ENCODE data around the gene RBM7. TPM values are rescaled to one million over a fixed set of nuclear protein-coding genes. Genes with fewer than 3 reads are reported as not detected.

Gene RBM7
- total RNA-seq, 1 experiment from 2014 or later, result 28.2 TPM

DNA sequence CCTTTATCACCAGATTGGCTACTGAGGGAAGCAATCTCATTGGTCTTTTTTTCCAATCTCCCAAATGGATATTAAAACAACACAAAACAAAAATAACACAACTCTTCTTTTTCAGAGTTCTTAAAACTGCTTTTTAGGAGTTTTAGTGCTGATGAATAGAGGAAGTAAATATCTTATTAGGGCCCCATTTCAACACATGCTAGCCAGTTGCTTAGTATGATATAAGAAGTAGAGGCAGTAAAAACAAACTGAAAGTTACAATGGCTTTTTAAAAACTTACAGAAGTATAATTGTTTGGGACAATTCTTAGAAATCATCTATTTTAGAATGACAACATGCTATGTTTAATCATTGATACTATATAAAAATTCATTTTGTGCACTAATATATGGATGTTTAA lies 3.5 kb upstream of the RBM7 start:
- DNase-seq (ENCODE audit: low read depth), result no peak

GRCh38 chr11:114397349-114397982 lies 3.0 kb upstream of the RBM7 start:
- no peak for DNase-seq (ENCODE audit: low read depth)

- DNase-seq (ENCODE audit: low read depth), result no peak
Observed at GRCh38 chr11:114398303-114398920, 2.1 kb upstream of the RBM7 start.

- DNase-seq (ENCODE audit: low read depth), result no peak
Observed at GRCh38 chr11:114399490-114400215, 813 bp upstream of the RBM7 start.

DNA sequence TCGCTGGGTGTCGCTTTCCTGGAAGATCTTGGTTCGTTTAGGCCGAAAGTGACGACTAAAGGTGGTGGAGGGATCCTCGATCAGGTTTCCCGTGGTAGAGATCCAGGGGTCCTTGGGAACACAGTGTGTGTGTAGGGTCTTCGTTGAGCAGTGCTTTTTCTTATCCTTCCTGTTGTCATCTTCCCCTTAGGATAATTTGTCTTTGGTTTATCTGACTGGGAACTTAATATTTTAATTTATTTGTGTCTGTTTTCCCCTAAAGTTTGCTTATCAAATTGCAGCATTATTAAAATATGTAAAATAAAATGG lies 403 bp downstream of the RBM7 start:
- no peak for DNase-seq (ENCODE audit: low read depth)

- no peak for DNase-seq (ENCODE audit: low read depth)
Observed at GRCh38 chr11:114401311-114401710, 845 bp downstream of the RBM7 start.

GRCh38 chr11:114412946-114413345 lies 12.5 kb downstream of the RBM7 start:
- no peak for DNase-seq (ENCODE audit: low read depth)

DNA sequence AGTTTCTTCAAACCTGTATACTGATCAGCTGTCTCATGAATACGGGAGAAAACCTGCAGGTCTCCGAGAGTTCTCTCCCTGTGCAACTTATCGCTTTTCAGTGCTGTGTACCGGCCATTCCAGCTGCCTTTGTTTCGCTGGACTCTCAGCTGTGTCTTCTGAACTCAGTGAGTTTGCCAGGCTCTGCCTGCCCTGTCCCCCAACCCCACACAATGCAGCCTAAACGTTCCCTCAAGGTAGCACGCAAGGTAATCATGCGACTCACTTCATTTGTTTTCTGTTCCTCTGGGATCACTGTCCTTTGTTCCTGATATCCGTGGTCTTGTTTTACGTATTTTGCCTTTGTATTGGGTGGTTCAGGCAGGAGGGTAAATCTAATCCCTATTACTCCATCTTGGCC lies 13.5 kb downstream of the RBM7 start:
- no peak for DNase-seq (ENCODE audit: low read depth)

DNA sequence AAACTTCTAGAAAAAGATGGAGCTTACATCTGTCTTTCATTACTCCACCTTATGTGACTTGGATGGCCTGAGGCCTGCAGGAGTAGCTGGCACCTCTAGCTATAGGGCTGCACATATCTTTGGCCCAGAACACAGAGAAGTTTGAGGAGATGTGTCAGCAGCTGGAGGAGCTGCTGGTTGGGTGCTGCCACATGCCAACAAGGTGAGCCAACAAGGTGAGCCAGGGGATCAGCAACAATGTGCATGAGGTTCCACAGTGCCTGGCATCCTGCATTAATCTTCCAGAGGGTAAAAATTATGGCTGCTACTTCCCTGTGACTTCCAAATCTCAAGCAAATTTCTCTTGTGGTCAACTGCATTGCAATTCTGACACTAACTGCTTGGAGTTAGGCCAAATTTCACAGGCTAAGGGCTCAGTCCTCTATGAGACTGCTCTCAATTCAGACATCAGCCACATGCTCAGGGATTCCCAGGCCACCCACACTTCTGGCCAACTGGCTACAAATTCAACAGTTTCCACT lies 16.0 kb downstream of the RBM7 start:
- peak; percentile 36 for DNase-seq (ENCODE audit: low read depth)

DNA sequence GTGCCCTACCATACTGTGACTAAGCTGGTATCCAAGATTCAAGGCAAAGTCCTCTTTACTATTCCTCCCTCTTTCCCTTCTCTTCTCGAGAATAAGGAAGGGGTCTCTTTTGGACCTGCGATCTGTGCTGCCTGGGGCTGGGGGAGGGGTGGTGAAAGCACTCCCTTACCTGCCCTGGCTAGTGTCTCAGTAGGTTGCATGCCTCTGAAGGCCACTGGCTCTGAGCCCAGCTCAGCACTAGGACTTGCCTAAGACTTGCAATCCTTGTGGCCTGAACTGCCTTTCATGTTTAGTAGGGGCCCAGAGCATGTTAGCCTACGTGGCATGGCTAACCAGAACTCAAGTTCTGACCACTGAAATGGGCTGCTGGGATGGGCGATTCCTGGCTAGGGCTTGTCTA lies 25.8 kb downstream of the RBM7 start:
- no peak for DNase-seq (ENCODE audit: low read depth)

GRCh38 chr11:114430290-114430689 lies 29.8 kb downstream of the RBM7 start:
- no peak for DNase-seq (ENCODE audit: low read depth)

DNA sequence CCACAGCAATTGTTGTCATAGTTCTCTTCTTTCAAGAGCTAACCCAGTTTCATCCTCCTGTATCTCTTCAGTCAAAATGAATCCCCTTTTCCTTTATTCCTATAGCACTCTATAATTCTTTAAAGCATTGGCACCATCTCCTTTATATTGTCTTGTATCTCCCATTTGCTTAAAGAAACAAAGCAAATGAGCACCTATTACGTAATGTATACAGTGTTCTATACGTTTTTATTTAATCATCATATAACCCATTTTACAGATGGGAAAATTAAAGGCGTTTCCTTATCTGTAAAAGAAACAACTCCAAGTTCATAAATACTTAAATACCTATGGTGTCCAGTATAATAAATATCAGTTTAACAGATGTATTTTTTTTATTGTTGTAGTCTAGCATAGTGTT lies 32.4 kb downstream of the RBM7 start:
- no peak for DNase-seq (ENCODE audit: low read depth)

- DNase-seq (ENCODE audit: low read depth), result no peak
Observed at GRCh38 chr11:114433376-114433775, 32.9 kb downstream of the RBM7 start.

- DNase-seq (ENCODE audit: low read depth), result no peak
Observed at GRCh38 chr11:114438303-114438702, 37.8 kb downstream of the RBM7 start.

GRCh38 chr11:114439229-114440120 lies 39.0 kb downstream of the RBM7 start, which contains the start of gene REXO2:
Gene REXO2 (plus strand): TSS chr11:114439467. CDS start chr11:114439529, 62 bp downstream.
- DNase-seq (ENCODE audit: low read depth), result peak; percentile 93

- peak; percentile 3 for DNase-seq (ENCODE audit: low read depth)
Observed at GRCh38 chr11:114440121-114440860, 39.8 kb downstream of the RBM7 start.

- DNase-seq (ENCODE audit: low read depth), result peak; percentile 9
Observed at GRCh38 chr11:114440971-114441763, 40.7 kb downstream of the RBM7 start.

DNA sequence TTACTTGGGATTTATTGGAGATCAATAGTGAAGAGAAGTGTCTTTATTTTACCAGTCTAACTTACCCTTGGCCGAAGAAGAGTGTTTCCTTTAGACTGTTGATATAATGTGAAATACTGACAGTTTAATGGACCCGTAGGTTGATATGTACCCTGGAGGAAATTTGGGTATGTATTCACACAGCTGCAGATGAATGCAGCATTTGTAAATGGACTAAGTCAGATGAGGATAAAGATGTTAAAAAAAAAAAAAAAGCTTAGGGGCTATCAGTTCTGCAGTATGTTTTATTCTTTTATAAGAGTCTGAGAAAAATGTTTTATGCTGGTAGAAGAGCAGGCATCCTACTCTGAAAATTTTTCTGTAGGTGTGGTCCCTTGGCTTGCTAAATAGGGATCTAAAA lies 41.5 kb downstream of the RBM7 start:
- no peak for DNase-seq (ENCODE audit: low read depth)

GRCh38 chr11:114442536-114442935 lies 42.1 kb downstream of the RBM7 start:
- DNase-seq (ENCODE audit: low read depth), result no peak

GRCh38 chr11:114447444-114447843 lies 47.0 kb downstream of the RBM7 start:
- DNase-seq (ENCODE audit: low read depth), result no peak

Measured in LHCN-M2 (cell line).